K562 (cell line): ENCODE measurements around the gene KRTAP1-3. TPM values are rescaled to one million over a fixed set of nuclear protein-coding genes. Genes with fewer than 3 reads are reported as not detected.
A peak's percentile ranks its signal among the peaks of the same experiment; 100 is the strongest.
"Not testable (repeated sequence)": the region's sequence is repeated elsewhere in the genome, so short reads cannot be mapped to it uniquely, and the experiment has no call there.

Source experiments
- ATAC-seq: fragments of 200-7000 bp; cut with Tn5 transposase; 3 replicates; pipeline ENCODE4 v1.9.1; 2020; ENCODE audit warnings: moderate library complexity
- BruUV-seq: library from RNA; stranded (reverse); fragments of 400-500 nt; replicated peaks from 2 replicates; lab custom pipeline; 2021; lab: Mats Ljungman, UMichigan
- CTCF ChIA-PET: fragments of 300-600 bp; formaldehyde crosslinking; extraction: SDS; loops from one replicate; lab custom pipeline; 2021; ENCODE audit warnings: low intra/inter-chr PET ratio; lab: Yijun Ruan, JAX
- POLR2A ChIA-PET: fragments of 300-600, 350-650 bp; sonication (Branson Sonifier 250); formaldehyde crosslinking; extraction: SDS; loops from one replicate; lab custom pipeline; 2021; ENCODE audit warnings: antibody characterized with exemption, inconsistent platforms; lab: Yijun Ruan, JAX
- DNase-seq, 4 experiments: peaks; one replicate each; pipeline versions ENCODE4 v3.0.0 to v3.0.0-alpha.2; 2011 to 2018; ENCODE audit warnings: low spot score in 3 of 4, mixed read lengths in 3 of 4; ENCODE audit errors: extremely low read depth in 1 of 4
- FAIRE-seq: peaks from 2 replicates; lab custom pipeline; 2011; peaks lifted over from hg19 to GRCh38; lab: Jason Lieb, UNC
- H2AFZ ChIP-seq: 2 replicates; pipeline ENCODE4 v1.6.0; 2011; ENCODE audit warnings: low read depth, low read length, control low read depth, inconsistent platforms
- H3K27ac ChIP-seq: fragments of 200-600 bp; 3 replicates; pipeline ENCODE4 v1.8.0; 2011; ENCODE audit warnings: low read depth, mild to moderate bottlenecking, control low read depth, inconsistent platforms, low read length, moderate library complexity, mixed read lengths; ENCODE audit errors: extremely low read depth
- H3K27me3 ChIP-seq, 2 experiments: fragments of 300-600 bp in 1 of 2; 2 replicates in 1 of 2; 3 replicates in 1 of 2; pipeline versions ENCODE4 v1.6.0 to v1.8.0; 2011; ENCODE audit warnings: inconsistent platforms in 2 of 2, low read length in 2 of 2, mild to moderate bottlenecking in 1 of 2, mixed read lengths in 1 of 2, moderate library complexity in 1 of 2; ENCODE audit not compliant: control insufficient read depth in 2 of 2, insufficient read depth in 2 of 2
- H3K36me3 ChIP-seq: fragments of 300-600 bp; 3 replicates; pipeline ENCODE4 v1.8.0; 2011; ENCODE audit warnings: mild to moderate bottlenecking, low read length, inconsistent platforms; ENCODE audit not compliant: control insufficient read depth, insufficient read depth
- H3K4me1 ChIP-seq, 2 experiments: fragments of 200-600 bp in 1 of 2; replicated peaks in 1 of 2; 2 replicates in 1 of 2; 3 replicates in 1 of 2; pipeline versions ENCODE4 v1.5.1 to v1.8.0; 2011; ENCODE audit warnings: inconsistent platforms in 2 of 2, low read length in 2 of 2, mild to moderate bottlenecking in 1 of 2, mixed read lengths in 1 of 2, moderate library complexity in 1 of 2; ENCODE audit not compliant: control insufficient read depth in 2 of 2, insufficient read depth in 2 of 2
- H3K4me2 ChIP-seq: 2 replicates; pipeline ENCODE4 v1.6.1; 2011; ENCODE audit warnings: low read length, control low read depth, inconsistent platforms, mixed read lengths; ENCODE audit not compliant: insufficient read depth
- H3K4me3 ChIP-seq: fragments of 200-600 bp; sonication (generic), shearing (Covaris generic); 2 replicates; pipeline ENCODE4 v1.5.1; 2016; ENCODE audit warnings: control low read depth, inconsistent platforms
- H3K79me2 ChIP-seq: fragments of 200-600 bp; 3 replicates; pipeline ENCODE4 v1.8.0; 2011; ENCODE audit warnings: low read length, inconsistent platforms; ENCODE audit not compliant: control insufficient read depth, insufficient read depth
- H3K9ac ChIP-seq, 2 experiments: 2 replicates each; pipeline versions ENCODE4 v1.6.0 to v1.6.1; 2011; ENCODE audit warnings: low read depth in 2 of 2, low read length in 2 of 2, control low read depth in 1 of 2, inconsistent platforms in 1 of 2, mild to moderate bottlenecking in 1 of 2, mixed read lengths in 1 of 2; ENCODE audit not compliant: insufficient read depth in 1 of 2
- H3K9me1 ChIP-seq: one replicate; pipeline ENCODE4 v1.6.0; 2011; ENCODE audit warnings: inconsistent platforms, mild to moderate bottlenecking, low read length, moderate library complexity; ENCODE audit not compliant: control insufficient read depth, insufficient read depth
- H3K9me3 ChIP-seq: replicated peaks from 2 replicates; pipeline ENCODE4 v1.5.1; 2011; ENCODE audit warnings: low read depth, low read length, inconsistent platforms; ENCODE audit not compliant: control insufficient read depth, insufficient read depth
- H4K20me1 ChIP-seq: replicated peaks from 2 replicates; pipeline ENCODE4 v1.6.1; 2011; ENCODE audit warnings: low read length, inconsistent platforms, mixed read lengths; ENCODE audit not compliant: control insufficient read depth, insufficient read depth
- PKNOX1 ChIP-seq: fragments of 450-650 bp; IDR thresholded peaks from 2 replicates; pipeline ENCODE4 v1.6.1; 2016
- STAT5B ChIP-seq: fragments of 250-450 bp; sonication (Bioruptor Pico); IDR thresholded peaks from 2 replicates; pipeline ENCODE4 v1.8.0; 2021; ENCODE audit warnings: mild to moderate bottlenecking, inconsistent platforms
- WGBS: fragments of 100-300 bp; shearing (Covaris generic); methylation state at CpG from one replicate; pipeline ENCODE4 v1.1.6; 2016; ENCODE audit warnings: low coverage, mixed read lengths; ENCODE audit not compliant: insufficient coverage; ENCODE audit errors: missing lambda C conversion rate; 5-methylcytosine and 5-hydroxymethylcytosine counted together
- in situ Hi-C: fragments of 300-500 bp; cut with MboI; formaldehyde crosslinking; loops from 4 replicates; pipeline ENCODE4 v1.15.0; 2018; ENCODE audit warnings: inconsistent platforms, mixed read lengths
- intact Hi-C: fragments of 100-400 bp; cut with micrococcal nuclease; formaldehyde crosslinking; loops from 2 replicates; pipeline ENCODE4 v1.14.2; 2022
- polyA plus RNA-seq, 8 experiments: library from polyadenylated mRNA; depleted of rRNA in 4 of 8; stranded (reverse) in 5 of 8; unstranded in 3 of 8; fragments of >200 nt; fragmentation: Nextera tagmentation in 2 of 8; fragmentation: Illumina TruSeq in 1 of 8; extraction: Ambion mirVana in 2 of 8; extraction: Trizol in 1 of 8; gene quantifications; 2 replicates each; pipeline versions ENCODE4 v1.2.1 to v1.2.3, GENCODE V29; 2011 to 2014; ENCODE audit warnings: inconsistent platforms in 1 of 8, missing spikeins in 1 of 8
- total RNA-seq, 7 experiments: library from RNA; depleted of rRNA in 6 of 7; stranded (reverse); fragments of >200 nt in 6 of 7; fragmentation: Illumina TruSeq in 2 of 7; extraction: Trizol in 2 of 7; gene quantifications; 2 replicates each; pipeline versions ENCODE4 v1.2.1 to v1.2.3, GENCODE V29; 2011 to 2021; ENCODE audit warnings: low replicate concordance in 1 of 7

Gene KRTAP1-3
- total and polyA plus RNA-seq, 9 of the 15 experiments (the other 6 are each of a cell fraction or from before 2014, with no cell fraction given): not detected

DNA sequence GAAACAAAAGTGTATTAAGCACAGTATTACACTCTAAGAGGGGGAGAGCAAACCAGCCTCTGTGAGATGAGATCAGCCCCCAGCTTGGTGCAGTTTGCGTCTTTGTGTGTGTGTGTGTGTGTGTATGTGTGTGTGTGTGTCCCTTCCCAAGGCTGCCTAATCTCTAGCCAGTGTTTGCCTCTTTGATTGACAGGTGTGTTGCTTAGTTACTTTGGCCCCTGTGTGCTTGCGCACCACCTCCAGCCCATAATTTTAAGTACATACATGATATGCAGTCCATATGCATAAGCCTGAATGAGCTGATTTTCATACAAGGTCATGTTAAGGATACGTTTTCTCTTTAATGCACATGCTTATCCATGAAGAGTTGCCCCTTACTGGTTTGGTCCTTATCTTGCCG, 32.9 kb downstream of the KRTAP1-3 start:
- H3K79me2 ChIP-seq: no peaks in the 10 kb centered on the region
- 0% methylated on average over 3 of the region's 4 CpGs for WGBS
- H3K27me3 ChIP-seq: peaks cover 0 to 9% of the 10 kb centered on the region in 2 experiments; a peak in 3 of 5 replicates
- H4K20me1 ChIP-seq: no peaks in the 10 kb centered on the region
- in situ Hi-C loops (no loop called here), intact Hi-C loops (no loop called here)
- no peaks in the 10 kb centered on the region; a peak in 1 of 5 replicates for H3K4me1 ChIP-seq
- TF ChIP-seq PKNOX1 (peak; percentile 76), STAT5B (CRISPR knock-in tag) (no peak)
- H3K4me2 ChIP-seq: no peak overlapping the region
- H3K9me1 ChIP-seq: no peaks in the 10 kb centered on the region
- no peak overlapping the region for H2AFZ ChIP-seq
- POLR2A ChIA-PET: no interaction called here
- ATAC-seq: no peak
- no peak for FAIRE-seq
- H3K4me3 ChIP-seq: no peak overlapping the region
- no peaks in the 10 kb centered on the region for H3K36me3 ChIP-seq
- CTCF ChIA-PET: no interaction called here
- H3K27ac ChIP-seq: no peak overlapping the region
- BruUV-seq: no TSS peak
- no peak for DNase-seq
- H3K9ac ChIP-seq: no peak overlapping the region
- no peaks in the 10 kb centered on the region for H3K9me3 ChIP-seq

- H3K9ac ChIP-seq, DNase-seq, H3K79me2 ChIP-seq, H3K4me3 ChIP-seq, H3K4me2 ChIP-seq, H2AFZ ChIP-seq, H4K20me1 ChIP-seq, H3K9me1 ChIP-seq, FAIRE-seq, CTCF ChIA-PET, H3K9me3 ChIP-seq, H3K27ac ChIP-seq, H3K4me1 ChIP-seq, ATAC-seq, POLR2A ChIA-PET, BruUV-seq, H3K36me3 ChIP-seq, intact Hi-C loops, H3K27me3 ChIP-seq, in situ Hi-C loops: not testable (repeated sequence)
- WGBS: 2% methylated on average over 5 of the region's 6 CpGs
Observed at GRCh38 chr17:40999563-40999962, 35.1 kb downstream of the KRTAP1-3 start, which contains the start of gene KRTAP3-2. Gene KRTAP3-2, minus strand, starts transcription at chr17:40999906. Its CDS starts 53 bp downstream, at chr17:40999853.
